Heart right ventricle (tissue), 16 donors: ENCODE results near the gene HRH1. TPM values are rescaled to one million over a fixed set of nuclear protein-coding genes. Genes with fewer than 3 reads are reported as not detected.

ENCODE experiments used
- ATAC-seq, 8 donors: fragments of 200-7000 bp; cut with Tn5 transposase; one replicate each; pipeline ENCODE4 v1.9.1; 2020; ENCODE audit warnings: mild to moderate bottlenecking in 8 of 8, moderate library complexity in 8 of 8, moderate number of reproducible peaks in 1 of 8
- DNase-seq, 2 donors: peaks; one replicate each; pipeline ENCODE4 v3.0.0-alpha.2; 2020
- H3K27ac ChIP-seq, 10 donors: fragments of 200-600 bp; sonication (generic) in 2 of 10; one replicate each; pipeline versions ENCODE4 v1.5.0 to v1.8.0; 2020 to 2022; ENCODE audit warnings: mild to moderate bottlenecking in 3 of 10
- H3K27me3 ChIP-seq, 7 donors: fragments of 200-600 bp; one replicate each; pipeline ENCODE4 v1.8.0; 2021 to 2022; ENCODE audit warnings: mild to moderate bottlenecking in 2 of 7
- H3K36me3 ChIP-seq, 9 donors: fragments of 200-600 bp; sonication (generic) in 1 of 9; one replicate each; pipeline versions ENCODE4 v1.5.0 to v1.8.0; 2020 to 2022; ENCODE audit warnings: mild to moderate bottlenecking in 2 of 9
- H3K4me1 ChIP-seq, 9 donors: fragments of 200-600 bp; sonication (generic) in 1 of 9; one replicate each; pipeline versions ENCODE4 v1.5.0 to v1.8.0; 2020 to 2022; ENCODE audit warnings: mild to moderate bottlenecking in 4 of 9
- H3K4me3 ChIP-seq, 10 donors: fragments of 200-600 bp; sonication (generic) in 2 of 10; one replicate each; pipeline versions ENCODE4 v1.5.0 to v1.8.0; 2020 to 2022; ENCODE audit warnings: mild to moderate bottlenecking in 7 of 10, moderate library complexity in 2 of 10
- H3K9me3 ChIP-seq, 11 donors: fragments of 200-600 bp in 10 of 11; sonication (generic) in 2 of 11; one replicate each; pipeline versions ENCODE4 v1.5.0 to v1.8.0; 2013 to 2022; ENCODE audit warnings: mild to moderate bottlenecking in 2 of 11, control low read depth in 1 of 11, moderate library complexity in 1 of 11
- CTCF ChIP-seq, 9 donors: fragments of 200-600 bp; sonication (generic) in 2 of 9; IDR thresholded peaks; one replicate each; pipeline versions ENCODE4 v1.5.0 to v1.8.0; 2021 to 2022; ENCODE audit warnings: antibody characterized with exemption in 9 of 9, mild to moderate bottlenecking in 5 of 9, moderate library complexity in 1 of 9
- WGBS, 2 donors: extraction: QIAGEN DNeasy Blood & Tissue Kit; methylation state at CpG; one replicate each; pipeline ENCODE4 v1.1.7; 2013; ENCODE audit warnings: inconsistent platforms in 1 of 2; 5-methylcytosine and 5-hydroxymethylcytosine counted together
- intact Hi-C, 10 donors: fragments of 100-400 bp; cut with DNase I; formaldehyde crosslinking; loops; one replicate each; pipeline versions ENCODE4 v1.11.1 to v1.14.2; 2022
- polyA plus RNA-seq, 2 donors: library from polyadenylated mRNA; stranded (reverse); fragments of 200-250 nt; gene quantifications; one replicate each; pipeline ENCODE4 v1.2.3, GENCODE V29; 2013
- total RNA-seq, 10 donors: library from RNA; stranded (reverse); fragmentation: NEBNext Ultra II Directional in 3 of 10; extraction: Animal tissue kit (Norgen Biotek cat#: 25700) in 3 of 10; gene quantifications; one replicate each; pipeline versions ENCODE4 v1.2.1 to v1.2.4, GENCODE V29; 2021 to 2023
- donor health status: Arrhythmogenic right ventricular cardiomyopathy.
- donor health status: ischemic (EF 13 %, LVEDD 7.1; RV severe dilation, severe dysfunction).
- donor health status: healthy with polysubstance abuse.
- donor health status: DM: no; HTN: yes; CAD: no.
- donor health status: DM: no; HTN: no; CAD: no.
- donor health status: ischemic (EF 25% LVEDD 6.9; RV normal size, moderate dysfunction).
- donor health status: ischemic (EF 25% LVEDD 5.7; RV mildly dilated, moderate dysfunction).
- donor health status: healthy.
- donor health status: DM: yes; HTN: yes; CAD: no.
- donor health status: Ischemic cardiomyopathy.
- donor health status: ischemic (EF 35%, LVEDD 5.7; RV mildly dilated, moderate dysfunction).
- donor health status: nonischemic (EF 11% LVEDD 7.7; RV severe dilation, severe dysfunction).
- donor health status: DM: yes; HTN: yes; CAD: no.
- donor health status: PGD.
- donor health status: ischemic (EF 29% LVEDD 5.4; RV normal size, mild dysfunction).
- donor health status: nonischemic (EF 23%, LVEDD 6.1; RV moderate dilation, normal function).

HRH1 gene
- total and polyA plus RNA-seq, 12 donors, result 0.57 to 3.1 (median 1.3) TPM

DNA sequence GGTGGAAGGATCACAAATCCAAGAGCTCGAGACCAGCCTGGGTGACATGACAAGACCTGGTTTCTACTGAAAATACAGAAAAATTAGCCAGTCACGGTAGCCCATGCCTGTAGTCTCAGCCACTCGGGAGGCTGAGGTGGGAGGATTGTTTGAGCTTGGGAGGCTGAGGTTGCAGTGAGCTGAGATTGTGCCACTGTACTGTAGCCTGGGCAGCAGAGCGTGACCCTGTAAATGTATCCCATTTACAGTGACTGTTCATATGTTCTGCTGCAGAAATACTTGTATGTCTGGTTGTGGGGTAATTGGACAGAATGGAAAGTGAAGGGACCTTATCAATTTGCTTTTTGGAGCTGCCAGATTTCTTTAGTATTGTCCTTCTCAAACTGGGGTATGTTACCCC, 142.8 kb downstream of the HRH1 start:
- 95 to 98% methylated on average over 4 of the region's 4 CpGs for WGBS, 2 donors
- no peak overlapping the region for H3K27ac ChIP-seq
- no peak for TF ChIP-seq CTCF (IDR thresholded peaks at IDR 0.05)
- H3K27me3 ChIP-seq, result no peaks in the 10 kb centered on the region
- intact Hi-C loops, result no loop called here
- H3K9me3 ChIP-seq, result no peaks in the 10 kb centered on the region
- no peak overlapping the region for H3K4me3 ChIP-seq
- DNase-seq, result no peak
- peaks cover 0 to 2% (median 0%) of the 10 kb centered on the region in 9 donors for H3K4me1 ChIP-seq
- peaks cover 0 to 58% (median 16%) of the 10 kb centered on the region in 9 donors for H3K36me3 ChIP-seq
- no peak for ATAC-seq

DNA sequence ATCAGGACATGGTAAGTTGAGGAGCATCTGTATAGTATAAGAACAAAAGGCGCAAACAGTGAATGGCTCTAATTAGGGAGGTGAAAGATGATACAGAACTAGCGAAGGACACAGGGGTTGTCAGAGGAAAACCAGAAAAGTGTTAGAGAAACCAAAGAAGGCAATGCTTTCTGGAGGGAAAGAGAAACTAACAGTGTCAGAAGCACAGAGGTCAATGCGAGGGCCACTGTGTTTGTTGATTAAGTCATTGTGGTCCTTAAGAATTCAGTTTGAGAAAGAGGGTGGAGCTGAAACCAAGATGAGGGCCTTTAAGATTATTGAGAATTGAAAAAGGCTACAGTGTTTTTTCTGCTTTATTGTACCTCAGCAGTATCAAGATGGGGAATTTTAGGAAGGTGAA, 146.7 kb downstream of the HRH1 start:
- peaks cover 0 to 14% (median 8%) of the 10 kb centered on the region in 9 donors for H3K4me1 ChIP-seq
- no peaks in the 10 kb centered on the region for H3K9me3 ChIP-seq
- WGBS, 2 donors, result 94 to 95% methylated on average over 3 of the region's 3 CpGs
- ATAC-seq (no peak), DNase-seq (no peak)
- H3K27ac ChIP-seq, result no peak overlapping the region
- H3K27me3 ChIP-seq, result no peaks in the 10 kb centered on the region
- peaks cover 0 to 84% (median 22%) of the 10 kb centered on the region in 9 donors for H3K36me3 ChIP-seq
- intact Hi-C loops, result loop anchor here in 1 of 10 donors (10.0 kb wide), 1 partner anchor 46 kb away; no protein-coding TSS in a partner anchor
- no peak overlapping the region for H3K4me3 ChIP-seq
- no peak for TF ChIP-seq CTCF (IDR thresholded peaks at IDR 0.05)

DNA sequence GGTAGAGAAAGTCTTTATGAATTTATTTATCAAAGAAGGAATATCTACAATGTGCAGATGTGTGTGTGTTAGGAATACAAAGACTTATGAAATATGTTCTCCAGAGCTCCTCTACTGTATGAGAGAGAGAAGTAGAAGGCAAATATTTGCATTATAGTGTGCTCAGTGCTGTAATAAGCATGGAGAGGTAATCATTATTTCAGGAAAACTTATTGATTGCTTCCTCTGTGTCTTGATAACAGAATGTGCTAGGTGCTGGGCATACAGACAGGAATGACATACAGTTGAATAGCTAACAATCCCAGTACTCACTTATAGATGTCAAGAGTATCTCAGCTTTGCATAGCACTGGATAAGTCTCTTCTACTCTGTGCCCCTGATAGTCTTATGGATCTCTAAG, 148.2 kb downstream of the HRH1 start:
- Histone ChIP-seq H3K36me3 (peaks cover 0 to 93% (median 29%) of the 10 kb centered on the region in 9 donors), H3K4me3 (no peak overlapping the region), H3K4me1 (peaks cover 0 to 29% (median 11%) of the 10 kb centered on the region in 9 donors), H3K27ac (no peak overlapping the region), H3K27me3 (no peaks in the 10 kb centered on the region), H3K9me3 (no peaks in the 10 kb centered on the region)
- no peak for TF ChIP-seq CTCF (IDR thresholded peaks at IDR 0.05)
- ATAC-seq (no peak), DNase-seq (no peak)
- intact Hi-C loops, result loop anchor here in 1 of 10 donors (10.0 kb wide), 1 partner anchor 48 kb away; no protein-coding TSS in a partner anchor

DNA sequence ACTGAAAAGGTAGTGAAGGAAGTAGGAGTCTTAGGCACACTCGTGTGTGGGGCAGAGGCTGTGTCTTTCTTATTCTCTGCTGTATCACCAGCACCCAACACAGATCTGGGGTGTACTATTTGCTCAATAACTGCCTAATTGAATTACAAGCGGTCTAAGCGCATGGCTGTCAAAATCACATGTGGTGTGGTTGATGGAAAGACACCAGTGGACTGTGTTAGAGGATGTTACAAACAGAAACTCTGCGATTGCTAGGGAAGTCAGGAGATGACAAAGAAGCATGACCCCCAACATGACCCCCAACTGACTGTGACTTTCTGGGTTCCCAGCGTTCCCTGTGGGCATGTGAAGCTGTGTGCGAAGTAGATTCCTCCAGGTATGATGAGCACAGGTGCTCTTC, 149.9 kb downstream of the HRH1 start:
- Histone ChIP-seq H3K4me1 (peaks cover 0 to 35% (median 11%) of the 10 kb centered on the region in 9 donors), H3K27me3 (no peaks in the 10 kb centered on the region), H3K27ac (peak overlapping the region in 1 of 10 donors; percentile 63), H3K9me3 (no peaks in the 10 kb centered on the region), H3K4me3 (no peak overlapping the region), H3K36me3 (peaks cover 0 to 93% (median 44%) of the 10 kb centered on the region in 9 donors)
- DNase-seq (no peak), ATAC-seq (peak in 1 of 8 donors; percentile 28)
- TF ChIP-seq CTCF (IDR thresholded peaks at IDR 0.05), result no peak
- WGBS, 2 donors, result 94 to 97% methylated on average over 6 of the region's 6 CpGs
- intact Hi-C loops, result loop anchor here in 1 of 10 donors (10.0 kb wide), 1 partner anchor 49 kb away; no protein-coding TSS in a partner anchor
